GM12865 (cell line): ENCODE measurements around the gene PSTPIP1.

Experiments
- DNase-seq: peaks from one replicate; pipeline ENCODE4 v3.0.0; 2010; ENCODE audit warnings: low read depth
- H3K4me3 ChIP-seq: 2 replicates; pipeline ENCODE4 v1.5.1; 2011; ENCODE audit warnings: mild to moderate bottlenecking, low read depth, low read length, control low read depth
- TF ChIP-seq, protein P1 (sequence below): IDR thresholded peaks from 2 replicates; pipeline ENCODE4 v1.5.1; 2011; ENCODE audit warnings: low read length, control low read depth, low read depth, inconsistent platforms; ENCODE audit not compliant: insufficient read depth; ENCODE audit errors: missing control alignments

Gene PSTPIP1

DNA sequence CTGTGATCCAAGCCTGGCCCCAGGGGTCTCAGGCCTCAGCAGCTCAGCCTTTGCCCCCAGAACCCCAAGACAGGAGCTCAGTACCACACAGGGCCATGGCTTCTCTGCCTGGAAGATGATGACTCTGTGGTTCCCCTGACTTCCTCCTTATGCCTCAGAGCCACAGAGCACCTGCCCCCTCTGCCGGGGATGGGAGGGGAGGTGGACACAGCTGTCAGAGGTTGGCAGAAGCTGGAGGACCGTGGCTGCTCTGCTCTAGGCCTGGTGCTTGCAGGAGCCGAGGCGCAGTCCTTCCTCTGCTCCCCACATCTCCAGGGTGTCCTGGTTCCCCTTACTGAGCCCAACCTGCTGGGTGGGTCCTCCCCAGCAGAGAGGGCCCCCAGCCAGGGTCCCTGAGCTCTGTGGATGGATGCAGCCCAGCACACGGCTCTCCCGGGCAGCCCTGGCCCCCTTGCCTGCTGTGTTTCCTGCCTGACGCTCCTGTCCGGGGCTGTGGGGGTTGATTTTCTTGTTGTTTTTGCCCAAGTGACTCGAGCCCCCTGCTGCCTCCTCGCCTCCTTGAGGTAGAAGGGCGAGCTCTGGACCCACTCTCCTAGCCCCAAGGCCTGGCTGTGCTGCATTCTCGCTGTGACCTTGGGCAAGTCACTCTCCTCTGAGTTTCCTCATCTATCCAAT is 36.6 kb downstream of the PSTPIP1 start:
- peak; percentile 68 for DNase-seq
- no peak overlapping the region for H3K4me3 ChIP-seq
- TF ChIP-seq, protein P1, sequence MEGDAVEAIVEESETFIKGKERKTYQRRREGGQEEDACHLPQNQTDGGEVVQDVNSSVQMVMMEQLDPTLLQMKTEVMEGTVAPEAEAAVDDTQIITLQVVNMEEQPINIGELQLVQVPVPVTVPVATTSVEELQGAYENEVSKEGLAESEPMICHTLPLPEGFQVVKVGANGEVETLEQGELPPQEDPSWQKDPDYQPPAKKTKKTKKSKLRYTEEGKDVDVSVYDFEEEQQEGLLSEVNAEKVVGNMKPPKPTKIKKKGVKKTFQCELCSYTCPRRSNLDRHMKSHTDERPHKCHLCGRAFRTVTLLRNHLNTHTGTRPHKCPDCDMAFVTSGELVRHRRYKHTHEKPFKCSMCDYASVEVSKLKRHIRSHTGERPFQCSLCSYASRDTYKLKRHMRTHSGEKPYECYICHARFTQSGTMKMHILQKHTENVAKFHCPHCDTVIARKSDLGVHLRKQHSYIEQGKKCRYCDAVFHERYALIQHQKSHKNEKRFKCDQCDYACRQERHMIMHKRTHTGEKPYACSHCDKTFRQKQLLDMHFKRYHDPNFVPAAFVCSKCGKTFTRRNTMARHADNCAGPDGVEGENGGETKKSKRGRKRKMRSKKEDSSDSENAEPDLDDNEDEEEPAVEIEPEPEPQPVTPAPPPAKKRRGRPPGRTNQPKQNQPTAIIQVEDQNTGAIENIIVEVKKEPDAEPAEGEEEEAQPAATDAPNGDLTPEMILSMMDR, result peak; percentile 54

DNA sequence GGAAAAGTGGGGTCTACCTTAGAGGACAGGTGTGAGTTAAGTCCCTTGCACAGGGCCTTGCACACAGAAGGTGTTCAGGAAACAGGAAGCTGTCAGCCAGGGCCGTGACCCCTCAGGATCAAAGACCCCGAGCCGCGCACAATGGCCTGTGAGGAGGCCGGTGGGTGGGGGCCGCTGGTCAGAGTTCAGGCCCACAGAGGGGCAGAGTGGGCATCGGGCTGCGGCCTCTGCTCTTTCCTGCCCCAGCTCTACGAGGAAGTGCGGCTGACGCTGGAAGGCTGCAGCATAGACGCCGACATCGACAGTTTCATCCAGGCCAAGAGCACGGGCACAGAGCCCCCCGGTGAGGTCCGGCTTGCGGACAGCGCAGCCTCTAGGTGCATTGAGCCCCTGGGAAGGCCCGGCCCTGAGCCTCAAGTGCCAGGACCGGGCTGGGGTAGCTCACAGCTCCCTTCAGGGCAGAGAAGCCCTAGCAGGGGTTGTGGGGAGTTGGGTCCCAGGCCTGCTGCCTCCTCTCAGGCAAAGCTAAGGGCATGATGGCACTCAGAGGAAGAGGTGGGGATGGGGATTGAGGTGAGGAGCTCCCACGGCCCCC is 37.2 kb downstream of the PSTPIP1 start:
- DNase-seq, result no peak
- no peak overlapping the region for H3K4me3 ChIP-seq
- TF ChIP-seq, protein P1, result no peak

DNA sequence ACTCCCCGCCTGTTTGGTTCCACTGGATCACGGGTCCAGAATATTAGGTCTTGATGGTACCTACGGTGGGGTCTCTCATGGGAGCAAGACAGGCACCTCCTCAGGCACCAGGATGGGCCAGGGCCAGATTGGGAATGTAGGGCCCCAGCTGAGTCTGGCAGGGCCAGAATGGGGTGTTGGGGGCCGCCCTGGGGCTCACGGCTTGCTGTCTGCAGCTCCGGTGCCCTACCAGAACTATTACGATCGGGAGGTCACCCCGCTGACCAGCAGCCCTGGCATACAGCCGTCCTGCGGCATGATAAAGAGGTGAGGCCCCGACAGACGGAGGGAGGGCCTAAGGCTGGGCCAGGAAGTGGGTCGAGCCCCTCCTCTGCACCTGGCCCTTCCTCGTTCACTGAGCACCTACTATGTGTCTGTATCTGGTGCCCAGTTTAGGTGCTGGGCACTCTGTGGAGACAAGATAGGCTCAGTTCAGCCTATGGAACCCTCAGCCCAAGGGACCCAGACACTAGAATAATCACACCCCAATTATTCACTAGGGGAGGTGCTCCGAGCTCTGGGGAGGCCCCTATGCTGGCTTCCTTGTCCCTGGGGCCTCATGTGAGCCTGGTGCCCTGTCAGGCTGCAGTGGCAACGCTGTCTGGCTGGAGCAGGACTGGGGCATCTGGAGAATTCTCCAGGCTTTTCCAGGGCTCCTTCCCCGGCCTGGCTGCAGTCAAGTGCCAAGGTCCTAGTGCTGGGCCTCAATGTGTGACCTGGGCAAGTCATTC is 37.9 kb downstream of the PSTPIP1 start:
- no peak for DNase-seq
- H3K4me3 ChIP-seq, result no peak overlapping the region

DNA sequence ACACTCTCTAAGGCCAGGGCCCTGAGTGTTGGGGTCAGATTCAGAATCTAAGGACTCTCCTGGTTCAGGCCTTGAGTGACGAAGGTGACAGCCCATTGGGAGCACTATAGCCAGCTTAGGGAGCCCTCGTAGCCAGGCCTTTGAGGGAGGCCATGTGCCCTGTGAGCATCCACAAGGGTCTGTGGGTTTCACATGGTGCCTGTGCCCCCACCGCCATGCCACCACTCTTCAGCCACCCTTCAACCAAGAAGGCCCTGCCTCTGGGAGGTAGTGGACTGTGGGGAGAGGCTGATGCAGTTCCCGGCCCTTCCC is 38.4 kb downstream of the PSTPIP1 start:
- H3K4me3 ChIP-seq, result no peak overlapping the region
- no peak for DNase-seq
- TF ChIP-seq, protein P1, result no peak

More for the DNA sequence above, 37.9 kb downstream of the PSTPIP1 start:
- TF ChIP-seq, protein P1, result no peak

DNA sequence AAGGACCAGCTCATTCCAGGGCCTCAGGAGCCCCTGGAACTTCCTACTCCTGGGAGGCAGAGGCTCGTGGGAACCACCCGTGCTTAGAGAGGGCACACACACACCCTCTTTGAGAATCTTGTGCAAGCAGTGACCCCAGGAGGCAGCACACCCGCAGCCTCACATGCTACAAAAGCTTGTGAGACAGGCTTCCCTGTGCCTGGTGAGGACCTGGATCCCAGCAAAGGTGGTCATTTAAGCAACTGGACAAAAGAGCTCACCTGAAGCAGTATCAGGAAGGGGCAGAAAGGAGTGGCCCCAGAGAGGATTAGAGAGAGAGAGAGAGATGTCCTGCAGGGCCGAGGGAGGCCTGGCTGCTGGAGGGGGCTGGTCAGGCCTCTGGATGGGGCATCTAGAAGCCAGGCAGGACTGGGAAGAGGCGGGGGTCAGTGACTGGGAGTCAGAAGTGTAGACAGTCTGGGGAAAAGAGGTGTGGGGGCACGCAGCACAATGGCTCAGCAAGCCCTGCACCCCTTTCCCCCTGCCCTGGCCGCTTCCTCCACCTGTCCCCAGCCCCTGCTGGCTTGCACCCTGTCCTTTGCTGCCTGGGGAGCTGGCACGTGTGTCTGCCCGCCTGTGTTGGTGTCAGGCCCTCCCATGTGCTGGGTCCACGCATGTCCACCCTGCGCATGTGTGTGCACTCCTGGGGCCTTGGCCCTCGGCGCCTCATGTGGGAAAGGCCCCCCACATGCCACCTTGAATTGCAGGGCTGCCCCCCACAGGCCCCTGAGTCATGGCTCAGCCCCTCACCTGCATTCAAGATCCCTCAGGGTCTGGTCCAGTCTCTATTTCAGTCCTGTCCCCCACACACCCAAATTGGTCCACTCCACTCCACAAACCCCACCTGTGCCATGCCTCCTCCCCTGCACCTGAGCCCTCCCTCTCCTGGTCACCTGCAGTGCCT is 39.1 kb downstream of the PSTPIP1 start:
- no peak for DNase-seq
- H3K4me3 ChIP-seq, result no peak overlapping the region
- TF ChIP-seq, protein P1, result no peak

DNA sequence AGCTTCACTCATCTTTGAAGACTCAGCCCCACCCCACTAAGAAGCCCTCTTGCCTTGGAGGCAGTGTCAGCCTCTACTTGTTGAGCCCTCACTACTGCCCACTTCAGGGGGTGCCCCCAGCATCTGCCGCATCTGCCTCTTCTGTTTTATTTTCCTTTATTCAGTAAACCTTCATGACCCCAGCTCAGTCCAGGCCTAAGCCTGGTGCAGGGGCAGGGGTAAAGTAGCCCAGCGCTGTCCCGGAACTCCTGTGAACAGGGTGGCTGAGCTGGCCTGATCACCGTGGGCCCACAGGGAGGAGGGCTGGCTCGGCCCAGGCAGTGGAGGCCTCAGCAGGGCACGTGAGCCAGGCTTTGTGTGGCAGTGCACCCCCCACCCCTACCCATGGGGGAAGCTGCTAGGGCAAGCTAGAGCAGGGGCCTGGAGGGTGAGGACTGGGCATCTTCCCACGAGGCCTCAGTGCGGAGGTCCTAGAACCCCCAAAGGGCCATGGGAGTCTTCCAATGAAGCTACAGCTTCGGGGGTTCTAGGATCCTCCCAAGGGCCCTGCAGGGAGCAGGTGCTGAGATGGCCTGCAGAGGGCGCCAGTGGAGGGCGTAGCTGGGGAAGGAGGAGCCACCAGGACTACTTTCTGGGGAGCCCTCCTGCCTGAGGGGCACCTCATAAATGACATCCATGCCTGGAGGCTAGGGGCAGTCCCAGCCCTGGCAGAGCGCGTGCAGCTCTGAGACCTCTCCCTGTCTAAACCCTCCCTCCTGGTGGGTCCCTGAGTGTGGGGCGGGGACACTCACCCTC is 40.0 kb downstream of the PSTPIP1 start:
- TF ChIP-seq, protein P1, result peak; percentile 70
- H3K4me3 ChIP-seq, result no peak overlapping the region
- peak; percentile 44 for DNase-seq
